ENCODE data around the gene ZNF689.

Gene ZNF689

DNA sequence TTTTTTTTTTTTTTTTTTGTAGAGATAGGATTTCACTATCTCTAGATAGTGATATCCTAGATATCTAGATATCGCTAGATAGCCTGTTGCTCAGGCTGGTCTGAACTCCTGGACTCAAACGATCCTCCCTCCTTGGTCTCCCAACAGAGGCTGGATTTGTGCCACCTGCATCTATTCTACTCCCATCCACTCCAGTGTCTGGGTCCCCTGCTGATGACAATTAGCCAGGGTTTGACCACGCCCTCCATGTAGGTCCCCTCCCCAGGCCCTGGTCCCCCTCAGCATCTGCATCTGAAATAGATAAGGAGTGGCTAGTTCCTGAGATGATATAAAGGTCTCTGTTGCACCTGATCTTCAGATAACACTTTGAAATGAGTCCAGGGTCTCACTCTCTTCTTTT is 40.9 kb downstream of the ZNF689 start:
- Histone ChIP-seq H3K27me3 (ENCODE audit: control insufficient read depth, insufficient read depth, low read length) (no peaks in the 10 kb centered on the region), H3K4me1 (ENCODE audit: control insufficient read depth, low read depth, low read length) (no peaks in the 10 kb centered on the region), H3K27ac (ENCODE audit: low read length) (no peak overlapping the region), H3K9me3 (ENCODE audit: control insufficient read depth, low read depth, low read length) (no peaks in the 10 kb centered on the region), H3K36me3 (ENCODE audit: control insufficient read depth, low read depth, low read length) (no peaks in the 10 kb centered on the region), H3K9ac (ENCODE audit: low read length) (no peak overlapping the region), H3K4me3 (ENCODE audit: low read length) (no peak overlapping the region)

- no peak overlapping the region for H3K9ac ChIP-seq (ENCODE audit: low read length)
- H3K4me3 ChIP-seq (ENCODE audit: low read length): no peak overlapping the region
- no peak overlapping the region for H3K27ac ChIP-seq (ENCODE audit: low read length)
- H3K9me3 ChIP-seq (ENCODE audit: control insufficient read depth, low read depth, low read length): no peaks in the 10 kb centered on the region
- H3K36me3 ChIP-seq (ENCODE audit: control insufficient read depth, low read depth, low read length): no peaks in the 10 kb centered on the region
- no peaks in the 10 kb centered on the region for H3K27me3 ChIP-seq (ENCODE audit: control insufficient read depth, insufficient read depth, low read length)
- no peaks in the 10 kb centered on the region for H3K4me1 ChIP-seq (ENCODE audit: control insufficient read depth, low read depth, low read length)
These were observed 42.1 kb downstream of the ZNF689 start for GRCh38 chr16:30567991-30568638.

DNA sequence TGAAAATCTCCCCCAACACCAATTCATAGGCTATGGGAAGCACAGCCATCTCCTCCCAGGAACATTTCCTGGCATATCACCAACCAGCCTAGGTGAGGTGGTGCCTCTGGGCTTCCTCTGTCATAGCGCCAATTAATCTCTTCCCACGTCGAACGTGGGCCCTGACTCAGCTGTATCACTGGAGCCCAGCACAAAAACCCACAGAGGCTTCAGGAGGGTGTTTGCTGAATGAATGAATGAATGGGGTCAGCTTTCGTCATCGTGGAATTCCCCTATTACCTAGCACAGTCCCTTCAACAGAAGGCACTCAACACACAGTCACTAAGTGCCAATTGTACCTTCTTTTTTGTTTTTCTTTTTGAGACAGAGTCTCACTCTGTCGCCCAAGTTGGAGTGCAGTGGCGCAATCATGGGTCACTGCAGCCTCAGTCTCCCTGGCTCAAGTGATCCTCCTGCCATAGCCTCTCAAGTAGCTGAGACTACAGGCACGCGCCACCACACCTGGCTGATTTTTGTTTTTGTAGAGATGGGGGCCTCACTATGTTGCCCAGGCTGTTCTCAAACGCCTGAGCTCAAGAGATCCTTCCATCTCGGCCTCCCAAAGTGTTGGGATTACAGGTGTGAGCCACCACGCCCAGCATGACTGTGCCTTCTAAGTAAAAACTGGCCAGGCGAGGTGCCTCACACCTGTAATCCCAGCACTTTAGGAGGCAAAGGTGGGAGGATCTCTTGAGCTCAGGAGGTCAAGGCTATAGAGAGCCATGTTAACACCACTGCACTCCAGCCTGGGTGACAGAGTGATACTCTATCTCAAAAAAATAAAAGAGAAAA is 42.8 kb downstream of the ZNF689 start:
- no peak overlapping the region for H3K27ac ChIP-seq (ENCODE audit: low read length)
- no peak overlapping the region for H3K9ac ChIP-seq (ENCODE audit: low read length)
- H3K4me1 ChIP-seq (ENCODE audit: control insufficient read depth, low read depth, low read length): no peaks in the 10 kb centered on the region
- H3K4me3 ChIP-seq (ENCODE audit: low read length): no peak overlapping the region
- no peaks in the 10 kb centered on the region for H3K27me3 ChIP-seq (ENCODE audit: control insufficient read depth, insufficient read depth, low read length)
- H3K36me3 ChIP-seq (ENCODE audit: control insufficient read depth, low read depth, low read length): no peaks in the 10 kb centered on the region
- no peaks in the 10 kb centered on the region for H3K9me3 ChIP-seq (ENCODE audit: control insufficient read depth, low read depth, low read length)

DNA sequence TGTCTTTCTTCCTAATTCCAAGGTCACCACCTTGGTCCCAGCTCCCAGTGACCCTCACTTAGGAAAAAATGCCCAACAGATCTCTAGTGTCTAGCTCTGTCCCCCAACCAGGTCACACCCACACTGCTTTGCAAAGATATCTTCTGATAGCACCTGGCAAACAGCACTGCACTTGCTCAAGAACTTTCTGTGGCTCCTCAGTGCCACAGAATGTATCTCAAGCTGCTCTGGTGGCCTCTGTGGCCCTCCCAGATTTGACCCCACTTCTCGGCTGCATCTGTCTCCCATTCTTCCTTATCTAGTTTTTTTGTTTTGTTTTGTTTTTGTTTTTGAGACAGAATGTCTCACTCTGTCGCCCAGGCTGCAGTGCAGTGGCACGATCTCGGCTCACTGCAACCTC is 43.7 kb downstream of the ZNF689 start:
- H3K4me1 ChIP-seq (ENCODE audit: control insufficient read depth, low read depth, low read length): no peaks in the 10 kb centered on the region
- no peak overlapping the region for H3K27ac ChIP-seq (ENCODE audit: low read length)
- H3K4me3 ChIP-seq (ENCODE audit: low read length): no peak overlapping the region
- H3K36me3 ChIP-seq (ENCODE audit: control insufficient read depth, low read depth, low read length): no peaks in the 10 kb centered on the region
- no peak overlapping the region for H3K9ac ChIP-seq (ENCODE audit: low read length)
- no peaks in the 10 kb centered on the region for H3K9me3 ChIP-seq (ENCODE audit: control insufficient read depth, low read depth, low read length)
- H3K27me3 ChIP-seq (ENCODE audit: control insufficient read depth, insufficient read depth, low read length): no peaks in the 10 kb centered on the region

DNA sequence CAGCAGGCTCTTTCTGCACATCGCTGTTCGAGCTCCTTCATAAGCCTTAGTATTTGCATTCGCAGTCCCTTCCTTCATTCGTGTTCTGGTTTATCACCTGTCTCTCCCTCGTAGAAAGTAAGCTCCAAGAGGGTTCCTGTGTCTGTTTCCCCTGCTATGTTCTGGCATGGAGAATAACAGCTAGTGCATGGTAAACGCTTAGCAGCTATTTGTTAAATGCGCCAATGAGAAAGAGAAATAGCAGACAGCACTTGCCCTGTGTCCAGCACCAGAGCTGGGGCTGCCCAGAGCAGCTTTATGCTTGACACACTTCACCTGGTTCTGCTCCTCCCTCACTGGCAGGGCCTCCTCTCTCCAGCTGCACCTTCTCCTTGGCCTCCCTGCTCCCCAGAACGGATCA is 44.2 kb downstream of the ZNF689 start:
- no peaks in the 10 kb centered on the region for H3K36me3 ChIP-seq (ENCODE audit: control insufficient read depth, low read depth, low read length)
- H3K27me3 ChIP-seq (ENCODE audit: control insufficient read depth, insufficient read depth, low read length): no peaks in the 10 kb centered on the region
- H3K9me3 ChIP-seq (ENCODE audit: control insufficient read depth, low read depth, low read length): no peaks in the 10 kb centered on the region
- no peaks in the 10 kb centered on the region for H3K4me1 ChIP-seq (ENCODE audit: control insufficient read depth, low read depth, low read length)
- no peak overlapping the region for H3K9ac ChIP-seq (ENCODE audit: low read length)
- H3K4me3 ChIP-seq (ENCODE audit: low read length): no peak overlapping the region
- H3K27ac ChIP-seq (ENCODE audit: low read length): no peak overlapping the region

DNA sequence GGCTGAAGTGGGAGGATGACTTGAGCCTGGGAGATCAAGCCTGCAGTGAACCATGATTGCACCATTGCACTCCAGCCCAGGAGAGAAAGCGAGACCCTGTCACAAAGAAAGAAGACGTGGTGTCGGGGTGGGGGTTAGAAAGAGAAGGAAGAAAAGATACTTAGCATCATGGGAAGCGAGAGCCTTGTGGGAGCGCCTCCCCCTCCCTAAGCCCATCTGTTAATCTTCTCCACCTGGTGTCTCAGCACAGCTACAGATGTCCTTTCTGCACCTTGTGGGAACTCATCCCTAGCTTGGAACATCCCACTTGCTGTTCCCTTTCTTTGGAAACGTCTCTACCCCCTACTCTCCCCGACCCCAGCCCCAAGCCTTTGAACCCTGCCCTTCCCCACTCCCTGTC is 44.7 kb downstream of the ZNF689 start:
- no peaks in the 10 kb centered on the region for H3K9me3 ChIP-seq (ENCODE audit: control insufficient read depth, low read depth, low read length)
- H3K9ac ChIP-seq (ENCODE audit: low read length): no peak overlapping the region
- no peaks in the 10 kb centered on the region for H3K27me3 ChIP-seq (ENCODE audit: control insufficient read depth, insufficient read depth, low read length)
- H3K36me3 ChIP-seq (ENCODE audit: control insufficient read depth, low read depth, low read length): no peaks in the 10 kb centered on the region
- no peaks in the 10 kb centered on the region for H3K4me1 ChIP-seq (ENCODE audit: control insufficient read depth, low read depth, low read length)
- H3K4me3 ChIP-seq (ENCODE audit: low read length): no peak overlapping the region
- no peak overlapping the region for H3K27ac ChIP-seq (ENCODE audit: low read length)

DNA sequence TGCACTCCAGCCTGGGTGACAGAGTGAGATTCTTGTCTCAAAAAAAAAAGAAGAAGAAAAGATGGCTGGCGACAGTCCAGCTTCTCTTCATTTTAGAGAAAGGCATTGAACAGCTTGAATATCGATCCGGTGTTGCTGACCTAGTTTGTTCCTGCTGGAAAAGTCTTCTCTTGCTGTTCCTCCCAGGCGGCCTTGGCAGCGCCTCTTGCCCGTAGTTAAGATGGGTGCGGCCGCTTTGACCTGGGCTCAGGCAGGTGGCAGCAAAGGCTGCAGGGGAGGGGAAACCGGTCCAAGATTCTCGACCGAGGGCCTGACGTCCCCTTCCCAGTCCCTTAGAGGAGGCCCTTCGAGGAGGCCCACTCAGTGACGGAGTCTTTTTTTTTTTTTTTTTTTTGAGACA is 48.2 kb downstream of the ZNF689 start:
- Histone ChIP-seq H3K27me3 (ENCODE audit: control insufficient read depth, insufficient read depth, low read length) (no peaks in the 10 kb centered on the region), H3K4me3 (ENCODE audit: low read length) (no peak overlapping the region), H3K27ac (ENCODE audit: low read length) (no peak overlapping the region), H3K9ac (ENCODE audit: low read length) (no peak overlapping the region), H3K36me3 (ENCODE audit: control insufficient read depth, low read depth, low read length) (no peaks in the 10 kb centered on the region), H3K4me1 (ENCODE audit: control insufficient read depth, low read depth, low read length) (peaks cover 6% of the 10 kb centered on the region), H3K9me3 (ENCODE audit: control insufficient read depth, low read depth, low read length) (no peaks in the 10 kb centered on the region)

GRCh38 chr16:30561089-30561816 is 48.9 kb downstream of the ZNF689 start:
- H3K9ac ChIP-seq (ENCODE audit: low read length): no peak overlapping the region
- no peak overlapping the region for H3K4me3 ChIP-seq (ENCODE audit: low read length)
- H3K27me3 ChIP-seq (ENCODE audit: control insufficient read depth, insufficient read depth, low read length): no peaks in the 10 kb centered on the region
- no peaks in the 10 kb centered on the region for H3K36me3 ChIP-seq (ENCODE audit: control insufficient read depth, low read depth, low read length)
- no peaks in the 10 kb centered on the region for H3K9me3 ChIP-seq (ENCODE audit: control insufficient read depth, low read depth, low read length)
- no peak overlapping the region for H3K27ac ChIP-seq (ENCODE audit: low read length)
- H3K4me1 ChIP-seq (ENCODE audit: control insufficient read depth, low read depth, low read length): peaks cover 6% of the 10 kb centered on the region

DNA sequence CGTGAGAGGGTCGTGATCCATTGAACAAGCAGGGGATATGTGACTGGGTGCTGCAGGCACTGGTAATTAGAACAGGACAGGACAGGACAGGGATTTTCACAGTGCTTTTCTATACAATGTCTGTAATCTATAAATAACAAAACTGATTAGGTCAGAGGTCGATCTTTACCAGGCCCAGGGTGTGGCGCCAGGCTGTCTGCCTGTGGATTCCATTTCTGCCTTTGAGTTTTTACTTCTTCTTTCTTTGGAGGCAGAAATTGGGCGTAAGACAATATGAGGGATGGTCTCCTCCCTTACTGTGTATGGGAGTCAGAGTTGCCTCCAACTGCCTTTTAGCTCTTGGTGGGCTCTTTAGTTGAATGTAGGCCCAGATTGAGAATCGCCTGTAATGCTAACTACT is 50.5 kb downstream of the ZNF689 start:
- H3K9ac ChIP-seq (ENCODE audit: low read length): no peak overlapping the region
- no peaks in the 10 kb centered on the region for H3K27me3 ChIP-seq (ENCODE audit: control insufficient read depth, insufficient read depth, low read length)
- peaks cover 6% of the 10 kb centered on the region for H3K4me1 ChIP-seq (ENCODE audit: control insufficient read depth, low read depth, low read length)
- peaks cover 3% of the 10 kb centered on the region for H3K36me3 ChIP-seq (ENCODE audit: control insufficient read depth, low read depth, low read length)
- H3K4me3 ChIP-seq (ENCODE audit: low read length): no peak overlapping the region
- H3K9me3 ChIP-seq (ENCODE audit: control insufficient read depth, low read depth, low read length): no peaks in the 10 kb centered on the region
- H3K27ac ChIP-seq (ENCODE audit: low read length): no peak overlapping the region

DNA sequence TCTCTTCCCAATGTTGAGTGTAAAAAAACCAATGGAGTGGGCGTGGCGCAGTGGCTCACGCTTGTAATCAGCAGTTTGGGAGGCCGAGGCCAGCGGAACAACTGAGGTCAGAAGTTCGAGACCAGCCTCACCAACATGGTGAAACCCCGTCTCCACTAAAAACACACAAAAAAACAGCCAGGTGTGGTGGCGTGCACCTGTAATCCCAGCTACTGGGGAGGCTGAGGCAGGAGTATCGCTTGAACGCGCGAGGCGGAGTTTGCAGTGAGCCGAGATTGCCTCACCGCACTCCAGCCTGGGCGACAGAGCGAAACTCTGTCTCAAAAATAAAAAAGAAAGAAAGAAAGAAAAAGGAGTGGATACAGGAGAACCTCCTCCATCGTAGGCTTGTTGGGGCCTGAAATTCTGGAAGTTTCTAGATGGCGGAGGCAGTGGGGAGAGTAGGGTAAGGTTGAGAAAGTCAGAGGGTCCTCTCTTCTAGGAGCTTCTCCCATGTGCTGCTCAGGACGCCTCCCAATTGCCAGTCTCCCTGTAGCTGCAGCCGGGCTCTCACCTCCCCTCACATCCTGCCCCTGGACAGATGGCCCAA is 51.3 kb downstream of the ZNF689 start:
- Histone ChIP-seq H3K27me3 (ENCODE audit: control insufficient read depth, insufficient read depth, low read length) (no peaks in the 10 kb centered on the region), H3K27ac (ENCODE audit: low read length) (peak overlapping the region; percentile 88), H3K4me3 (ENCODE audit: low read length) (peak overlapping the region; percentile 47), H3K36me3 (ENCODE audit: control insufficient read depth, low read depth, low read length) (peaks cover 9% of the 10 kb centered on the region), H3K9ac (ENCODE audit: low read length) (peak overlapping the region; percentile 63), H3K4me1 (ENCODE audit: control insufficient read depth, low read depth, low read length) (peaks cover 6% of the 10 kb centered on the region), H3K9me3 (ENCODE audit: control insufficient read depth, low read depth, low read length) (no peaks in the 10 kb centered on the region)

- Histone ChIP-seq H3K36me3 (ENCODE audit: control insufficient read depth, low read depth, low read length) (peaks cover 10% of the 10 kb centered on the region), H3K27me3 (ENCODE audit: control insufficient read depth, insufficient read depth, low read length) (no peaks in the 10 kb centered on the region), H3K4me3 (ENCODE audit: low read length) (peak within 1 kb of the TSS; percentile 84), H3K9me3 (ENCODE audit: control insufficient read depth, low read depth, low read length) (no peaks in the 10 kb centered on the region), H3K9ac (ENCODE audit: low read length) (peak within 1 kb of the TSS; percentile 86), H3K4me1 (ENCODE audit: control insufficient read depth, low read depth, low read length) (peaks cover 6% of the 10 kb centered on the region), H3K27ac (ENCODE audit: low read length) (peak within 1 kb of the TSS; percentile 88)
These were observed 52.0 kb downstream of the ZNF689 start, which contains the start of gene ZNF764 for GRCh38 chr16:30557957-30558788. Gene ZNF764 (minus strand): TSS chr16:30558374. CDS start chr16:30558182, 192 bp downstream.
